ENCODE data around the gene CHRNA10.

CHRNA10 gene

DNA sequence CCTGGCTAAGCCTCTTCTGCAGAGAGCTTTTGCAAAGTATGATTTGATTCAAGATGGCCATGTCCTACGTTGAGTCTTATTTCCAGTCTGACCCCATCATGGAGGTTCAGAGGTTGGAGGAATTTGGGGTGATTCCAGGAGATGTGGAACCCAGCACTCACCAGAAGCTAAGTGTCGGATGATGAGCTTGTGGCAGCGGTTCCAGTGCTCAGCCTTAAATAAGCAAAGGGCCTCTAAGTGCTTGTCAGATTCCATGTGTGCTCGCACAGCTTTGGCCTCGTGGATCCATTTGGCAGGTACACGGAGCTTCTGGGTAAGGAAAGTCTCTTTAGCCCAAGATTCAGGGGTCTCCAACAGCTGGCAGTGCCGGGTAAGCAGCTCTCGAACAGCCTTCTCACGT, 11.9 kb upstream of the CHRNA10 start:
- TF ChIP-seq, protein P1, sequence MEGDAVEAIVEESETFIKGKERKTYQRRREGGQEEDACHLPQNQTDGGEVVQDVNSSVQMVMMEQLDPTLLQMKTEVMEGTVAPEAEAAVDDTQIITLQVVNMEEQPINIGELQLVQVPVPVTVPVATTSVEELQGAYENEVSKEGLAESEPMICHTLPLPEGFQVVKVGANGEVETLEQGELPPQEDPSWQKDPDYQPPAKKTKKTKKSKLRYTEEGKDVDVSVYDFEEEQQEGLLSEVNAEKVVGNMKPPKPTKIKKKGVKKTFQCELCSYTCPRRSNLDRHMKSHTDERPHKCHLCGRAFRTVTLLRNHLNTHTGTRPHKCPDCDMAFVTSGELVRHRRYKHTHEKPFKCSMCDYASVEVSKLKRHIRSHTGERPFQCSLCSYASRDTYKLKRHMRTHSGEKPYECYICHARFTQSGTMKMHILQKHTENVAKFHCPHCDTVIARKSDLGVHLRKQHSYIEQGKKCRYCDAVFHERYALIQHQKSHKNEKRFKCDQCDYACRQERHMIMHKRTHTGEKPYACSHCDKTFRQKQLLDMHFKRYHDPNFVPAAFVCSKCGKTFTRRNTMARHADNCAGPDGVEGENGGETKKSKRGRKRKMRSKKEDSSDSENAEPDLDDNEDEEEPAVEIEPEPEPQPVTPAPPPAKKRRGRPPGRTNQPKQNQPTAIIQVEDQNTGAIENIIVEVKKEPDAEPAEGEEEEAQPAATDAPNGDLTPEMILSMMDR (IDR thresholded peaks at IDR 0.05; ENCODE audit: extremely low read depth, insufficient read depth, missing control alignments) = no peak
- no peak for DNase-seq (ENCODE audit: low spot score)
- in situ Hi-C loops (cut with MboI; ENCODE audit: low pct_unique_long_range_greater_than_20kb, low sequenced_read_pairs, unreplicated experiment) = no loop called here

DNA sequence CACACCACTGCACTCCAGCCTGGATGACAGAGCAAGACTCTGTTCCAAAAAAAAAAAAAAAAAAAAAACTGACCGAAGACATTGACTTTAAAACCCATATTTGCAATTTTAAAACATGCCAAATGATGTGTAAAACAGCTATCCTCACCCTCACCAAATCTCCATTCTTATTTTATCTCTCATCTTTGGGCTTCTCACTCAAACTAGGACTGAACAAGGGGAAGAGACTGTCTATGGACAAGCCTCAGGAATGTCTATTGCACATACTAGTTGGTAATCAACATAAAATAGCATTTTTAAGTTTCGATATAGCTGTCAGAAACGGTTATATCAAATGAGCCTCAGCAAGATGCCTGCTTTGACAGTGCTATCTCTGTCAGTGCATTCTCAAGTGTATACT, 7.9 kb upstream of the CHRNA10 start:
- in situ Hi-C loops (cut with MboI; ENCODE audit: low pct_unique_long_range_greater_than_20kb, low sequenced_read_pairs, unreplicated experiment) = no loop called here
- TF ChIP-seq, protein P1 (IDR thresholded peaks at IDR 0.05; ENCODE audit: extremely low read depth, insufficient read depth, missing control alignments) = no peak
- no peak for DNase-seq (ENCODE audit: low spot score)

DNA sequence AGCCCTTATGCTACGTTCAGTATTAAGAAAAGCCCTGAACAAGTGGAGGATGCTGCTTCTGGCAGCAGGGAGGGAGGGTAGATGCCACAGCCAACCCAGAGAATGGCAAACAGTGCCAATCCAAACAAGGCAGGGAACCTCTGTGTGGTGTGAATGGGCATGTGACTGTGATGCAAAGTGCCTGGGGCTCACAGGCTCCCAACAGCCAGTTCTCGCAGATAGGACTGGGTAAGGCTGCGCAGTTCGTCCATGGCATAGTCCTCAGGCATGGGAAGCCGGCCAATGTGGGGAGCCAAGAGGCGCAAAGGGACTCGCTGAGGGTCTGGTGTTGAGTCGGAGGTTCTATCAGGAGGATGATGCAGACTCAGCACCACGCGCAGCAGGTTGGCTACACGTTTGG, 4.8 kb upstream of the CHRNA10 start:
- in situ Hi-C loops (cut with MboI; ENCODE audit: low pct_unique_long_range_greater_than_20kb, low sequenced_read_pairs, unreplicated experiment) = no loop called here
- no peak for DNase-seq (ENCODE audit: low spot score)
- TF ChIP-seq, protein P1 (IDR thresholded peaks at IDR 0.05; ENCODE audit: extremely low read depth, insufficient read depth, missing control alignments) = no peak

DNA sequence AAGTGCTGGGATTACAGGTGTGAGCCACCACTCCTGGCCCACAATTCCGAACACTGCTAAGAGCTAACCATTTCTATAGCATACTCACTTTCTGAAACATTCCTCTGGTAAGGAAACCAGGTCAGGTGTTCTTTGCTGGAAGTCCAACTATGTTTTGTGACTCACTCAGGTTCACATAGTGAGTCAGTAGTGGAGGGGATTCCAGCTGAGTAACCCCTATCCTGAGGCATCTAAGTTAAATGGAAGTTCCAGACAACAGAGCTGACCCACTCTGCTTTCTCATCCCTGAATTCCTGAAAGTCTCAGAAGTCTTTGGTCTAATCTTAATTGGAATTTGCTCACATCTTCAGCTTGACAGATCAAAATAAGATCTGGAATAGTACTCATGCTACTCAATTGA, 3.0 kb upstream of the CHRNA10 start:
- in situ Hi-C loops (cut with MboI; ENCODE audit: low pct_unique_long_range_greater_than_20kb, low sequenced_read_pairs, unreplicated experiment) = no loop called here
- DNase-seq (ENCODE audit: low spot score) = no peak
- TF ChIP-seq, protein P1 (IDR thresholded peaks at IDR 0.05; ENCODE audit: extremely low read depth, insufficient read depth, missing control alignments) = no peak

DNA sequence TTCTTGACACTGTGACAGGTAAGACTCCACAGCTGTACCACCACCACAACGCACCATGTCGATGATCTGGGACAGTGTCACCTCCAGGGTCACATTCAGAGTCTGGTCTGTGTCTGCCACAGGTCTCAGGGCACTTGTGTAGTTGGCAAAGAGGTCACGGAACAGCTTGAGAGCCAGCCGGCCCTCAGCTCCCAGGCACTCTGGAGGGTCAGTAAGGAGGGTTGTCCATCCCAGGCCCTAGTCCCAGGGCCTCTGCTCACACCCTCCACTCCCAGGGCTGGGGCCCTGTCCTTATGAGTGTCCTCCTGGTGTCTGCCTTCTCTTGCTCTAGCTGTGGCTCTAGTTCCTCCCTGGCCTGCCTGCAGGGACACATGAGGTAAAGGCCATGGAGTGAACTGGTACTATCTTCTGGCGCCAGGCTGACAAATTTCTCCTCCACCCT, 1.4 kb downstream of the CHRNA10 start:
- TF ChIP-seq, protein P1 (IDR thresholded peaks at IDR 0.05; ENCODE audit: extremely low read depth, insufficient read depth, missing control alignments) = no peak

DNA sequence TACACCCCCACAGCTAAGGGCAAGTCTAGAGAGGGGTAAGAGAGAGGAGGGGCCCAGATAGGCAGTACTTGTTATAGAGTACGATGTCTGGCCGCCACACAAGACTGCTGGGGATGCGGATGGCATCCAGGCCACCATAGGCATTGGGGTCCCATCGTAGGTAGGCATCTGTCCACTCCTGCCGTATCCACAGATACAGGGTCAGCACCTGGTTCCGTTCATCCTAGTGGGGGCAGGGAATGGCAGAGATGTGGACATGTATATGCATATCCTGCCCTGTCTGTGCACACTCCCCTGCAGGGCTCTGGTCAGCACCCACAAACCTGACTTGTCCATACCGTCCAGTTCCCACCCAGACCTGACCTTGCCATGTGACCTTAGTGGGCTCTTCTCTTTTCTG, 2.1 kb downstream of the CHRNA10 start:
- in situ Hi-C loops (cut with MboI; ENCODE audit: low pct_unique_long_range_greater_than_20kb, low sequenced_read_pairs, unreplicated experiment) = no loop called here
- TF ChIP-seq, protein P1 (IDR thresholded peaks at IDR 0.05; ENCODE audit: extremely low read depth, insufficient read depth, missing control alignments) = no peak
- DNase-seq (ENCODE audit: low spot score) = peak; percentile 10

More for the DNA sequence above, 1.4 kb downstream of the CHRNA10 start:
- DNase-seq (ENCODE audit: low spot score) = peak; percentile 9
- in situ Hi-C loops (cut with MboI; ENCODE audit: low pct_unique_long_range_greater_than_20kb, low sequenced_read_pairs, unreplicated experiment) = no loop called here

All from GM13977 (cell line).